Kidney (tissue), 14 donors: ENCODE measurements around the gene VRTN. TPM values are rescaled to one million over a fixed set of nuclear protein-coding genes. Genes with fewer than 3 reads are reported as not detected.
"Not testable (repeated sequence)": the region's sequence is repeated elsewhere in the genome, so short reads cannot be mapped to it uniquely, and the experiment has no call there.

Source experiments
- DNase-seq, 5 donors: peaks; one replicate each; pipeline ENCODE4 v3.0.0-alpha.2; 2013 to 2020
- FAIRE-seq: peaks from 2 replicates; lab custom pipeline; 2012; peaks lifted over from hg19 to GRCh38; lab: Jason Lieb, UNC
- H3K27ac ChIP-seq, 2 donors: one replicate each; pipeline ENCODE4 v1.7.0; 2013; ENCODE audit warnings: low read depth in 2 of 2, low read length in 2 of 2, inconsistent platforms in 1 of 2
- H3K27me3 ChIP-seq: one replicate; pipeline ENCODE4 v1.7.1; 2013; ENCODE audit warnings: low read length, inconsistent platforms; ENCODE audit not compliant: control insufficient read depth, insufficient read depth
- H3K36me3 ChIP-seq, 3 donors: one replicate each; pipeline versions ENCODE4 v1.7.0 to v1.7.1; 2013; ENCODE audit warnings: low read length in 3 of 3, control low read depth in 1 of 3, inconsistent platforms in 1 of 3; ENCODE audit not compliant: insufficient read depth in 3 of 3, control insufficient read depth in 2 of 3
- H3K4me1 ChIP-seq, 3 donors: one replicate each; pipeline versions ENCODE4 v1.7.0 to v1.7.1; 2013; ENCODE audit warnings: low read length in 3 of 3, inconsistent platforms in 1 of 3, low read depth in 1 of 3; ENCODE audit not compliant: control insufficient read depth in 2 of 3, insufficient read depth in 2 of 3
- H3K4me3 ChIP-seq, 3 donors: one replicate each; pipeline versions ENCODE4 v1.7.0 to v1.8.1; 2013; ENCODE audit warnings: low read length in 3 of 3, control low read depth in 1 of 3, inconsistent platforms in 1 of 3
- H3K9ac ChIP-seq, 3 donors: one replicate each; pipeline versions ENCODE4 v1.7.0 to v1.7.1; 2013; ENCODE audit warnings: low read length in 3 of 3, control low read depth in 1 of 3, inconsistent platforms in 1 of 3
- H3K9me3 ChIP-seq, 3 donors: one replicate each; pipeline versions ENCODE4 v1.7.0 to v1.7.1; 2013; ENCODE audit warnings: low read length in 3 of 3, control low read depth in 1 of 3, inconsistent platforms in 1 of 3; ENCODE audit not compliant: control insufficient read depth in 2 of 3, insufficient read depth in 1 of 3
- CTCF ChIP-seq: IDR thresholded peaks from 3 replicates; pipeline ENCODE4 v1.5.1; 2012; ENCODE audit warnings: mild to moderate bottlenecking, moderate library complexity, borderline replicate concordance; ENCODE audit not compliant: insufficient read depth; ENCODE audit errors: extremely low read depth
- intact Hi-C: fragments of 100-400 bp; cut with DNase I; formaldehyde crosslinking; loops from one replicate; pipeline ENCODE4 v1.11.1; 2022
- polyA plus RNA-seq: library from polyadenylated mRNA; stranded (reverse); fragments of 350-450 nt; fragmentation: Illumina TruSeq; extraction: RNeasy Lipid Tissue Mini Kit (QIAGEN cat#74804); gene quantifications from one replicate; pipeline ENCODE4 v1.2.3, GENCODE V29; 2014; ENCODE audit warnings: low read depth, low replicate concordance; ENCODE audit not compliant: insufficient read depth
- total RNA-seq: library from RNA; stranded (reverse); fragmentation: NEBNext Ultra II Directional; extraction: Animal tissue kit (Norgen Biotek cat#: 25700); gene quantifications from one replicate; pipeline ENCODE4 v1.2.1, GENCODE V29; 2021
- donor health status: control.
- donor health status: control.
- donor health status: control.
- donor health status: control.
- donor health status: control.
- donor health status: DM: yes; HTN: yes; CAD: no.
- donor health status: Normal renal cell carcinoma (clear cell type).

VRTN gene
- total and polyA plus RNA-seq, 2 donors from 2014 or later = not detected

- H3K27me3 ChIP-seq = no peaks in the 10 kb centered on the region
- intact Hi-C loops = no loop called here
- no peaks in the 10 kb centered on the region for H3K4me1 ChIP-seq
- DNase-seq = no peak
- no peaks in the 10 kb centered on the region for H3K36me3 ChIP-seq
- H3K9me3 ChIP-seq = no peaks in the 10 kb centered on the region
- H3K9ac ChIP-seq = no peak overlapping the region
- TF ChIP-seq CTCF = no peak
- H3K4me3 ChIP-seq = no peak overlapping the region
- no peak overlapping the region for H3K27ac ChIP-seq
- FAIRE-seq = no peak
Observed at GRCh38 chr14:74380172-74380571, 31.9 kb downstream of the VRTN start.

- no peak for TF ChIP-seq CTCF
- no peak for FAIRE-seq
Observed at GRCh38 chr14:74380845-74381244, 32.6 kb downstream of the VRTN start.

GRCh38 chr14:74381571-74381970 is 33.3 kb downstream of the VRTN start:
- not testable (repeated sequence) for DNase-seq, FAIRE-seq

More at GRCh38 chr14:74380845-74381244, 32.6 kb downstream of the VRTN start:
- H3K27me3 ChIP-seq = no peaks in the 10 kb centered on the region
- H3K4me3 ChIP-seq = no peak overlapping the region
- H3K9ac ChIP-seq = no peak overlapping the region
- peak in 1 of 5 donors; percentile 16 for DNase-seq
- H3K9me3 ChIP-seq = no peaks in the 10 kb centered on the region
- H3K27ac ChIP-seq = no peak overlapping the region
- H3K4me1 ChIP-seq = no peaks in the 10 kb centered on the region
- no peaks in the 10 kb centered on the region for H3K36me3 ChIP-seq
- intact Hi-C loops = no loop called here

GRCh38 chr14:74382231-74382630 is 34.0 kb downstream of the VRTN start:
- Histone ChIP-seq H3K4me3 (no peak overlapping the region), H3K36me3 (no peaks in the 10 kb centered on the region), H3K4me1 (no peaks in the 10 kb centered on the region), H3K27me3 (no peaks in the 10 kb centered on the region), H3K27ac (no peak overlapping the region), H3K9ac (no peak overlapping the region), H3K9me3 (no peaks in the 10 kb centered on the region)
- no peak for TF ChIP-seq CTCF
- intact Hi-C loops = no loop called here
- no peak for FAIRE-seq
- DNase-seq = no peak

More at GRCh38 chr14:74381571-74381970, 33.3 kb downstream of the VRTN start:
- H3K27ac ChIP-seq, H3K27me3 ChIP-seq, H3K4me1 ChIP-seq, H3K9me3 ChIP-seq, H3K36me3 ChIP-seq, H3K4me3 ChIP-seq, H3K9ac ChIP-seq, intact Hi-C loops: not testable (repeated sequence)
